ENCODE measurements around the gene ETV5.

The ETV5 gene

DNA sequence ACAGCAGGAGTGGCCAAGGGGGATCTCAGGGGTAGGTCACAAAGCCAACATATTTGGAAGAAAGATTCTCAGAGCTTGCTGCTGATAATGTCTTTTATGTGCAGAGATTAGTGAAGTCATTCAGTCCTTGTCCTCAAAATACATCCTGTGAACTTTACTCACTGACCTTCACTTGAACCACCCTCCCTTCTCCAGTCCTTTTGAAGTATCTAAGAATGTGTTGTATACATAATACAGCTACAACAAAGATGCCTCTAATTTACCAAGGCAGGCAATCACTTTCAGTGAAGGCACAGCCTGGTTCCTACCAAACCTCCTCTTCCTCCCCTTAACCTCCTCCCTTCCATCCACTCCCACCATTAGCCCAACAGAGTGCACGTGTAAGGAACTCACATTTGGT lies 38.3 kb downstream of the ETV5 start:
- ChIA-PET CTCF (interaction anchor here (0.9 to 1.2 kb wide), 4 partner anchors 9 to 127 kb away, joined by 3 to 4 read pairs (median 4); no protein-coding TSS in a partner anchor), POLR2A (no interaction called here)
- no peak for DNase-seq (ENCODE audit: extremely low spot score)
- TF ChIP-seq, protein P1, sequence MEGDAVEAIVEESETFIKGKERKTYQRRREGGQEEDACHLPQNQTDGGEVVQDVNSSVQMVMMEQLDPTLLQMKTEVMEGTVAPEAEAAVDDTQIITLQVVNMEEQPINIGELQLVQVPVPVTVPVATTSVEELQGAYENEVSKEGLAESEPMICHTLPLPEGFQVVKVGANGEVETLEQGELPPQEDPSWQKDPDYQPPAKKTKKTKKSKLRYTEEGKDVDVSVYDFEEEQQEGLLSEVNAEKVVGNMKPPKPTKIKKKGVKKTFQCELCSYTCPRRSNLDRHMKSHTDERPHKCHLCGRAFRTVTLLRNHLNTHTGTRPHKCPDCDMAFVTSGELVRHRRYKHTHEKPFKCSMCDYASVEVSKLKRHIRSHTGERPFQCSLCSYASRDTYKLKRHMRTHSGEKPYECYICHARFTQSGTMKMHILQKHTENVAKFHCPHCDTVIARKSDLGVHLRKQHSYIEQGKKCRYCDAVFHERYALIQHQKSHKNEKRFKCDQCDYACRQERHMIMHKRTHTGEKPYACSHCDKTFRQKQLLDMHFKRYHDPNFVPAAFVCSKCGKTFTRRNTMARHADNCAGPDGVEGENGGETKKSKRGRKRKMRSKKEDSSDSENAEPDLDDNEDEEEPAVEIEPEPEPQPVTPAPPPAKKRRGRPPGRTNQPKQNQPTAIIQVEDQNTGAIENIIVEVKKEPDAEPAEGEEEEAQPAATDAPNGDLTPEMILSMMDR (IDR thresholded peaks at IDR 0.05; ENCODE audit: control extremely low read depth, extremely low read depth, low read depth, missing control alignments) = no peak

DNA sequence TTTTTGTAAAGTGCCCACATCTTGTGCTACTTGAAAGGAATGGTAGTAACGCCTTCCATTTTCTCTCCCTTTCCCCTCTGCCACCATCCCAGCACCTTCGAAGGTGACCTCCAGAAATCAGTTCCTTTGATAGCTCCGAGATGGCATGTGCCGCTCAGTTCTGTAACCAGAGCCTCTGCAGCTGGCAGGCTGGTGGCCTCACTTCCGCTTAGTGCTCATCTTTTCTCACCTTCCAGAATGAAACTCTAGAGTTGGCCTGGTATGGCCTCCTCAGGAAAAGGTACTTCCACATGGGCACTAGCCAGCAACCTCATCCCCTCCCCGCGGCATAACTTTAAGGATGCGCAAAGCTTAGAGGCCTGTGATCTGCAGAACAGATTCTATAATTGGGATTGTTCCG lies 38.8 kb downstream of the ETV5 start:
- ChIA-PET CTCF (interaction anchor here (0.9 to 1.2 kb wide), 4 partner anchors 9 to 127 kb away, joined by 3 to 4 read pairs (median 4); no protein-coding TSS in a partner anchor), POLR2A (no interaction called here)
- TF ChIP-seq, protein P1 (IDR thresholded peaks at IDR 0.05; ENCODE audit: control extremely low read depth, extremely low read depth, low read depth, missing control alignments) = no peak

DNA sequence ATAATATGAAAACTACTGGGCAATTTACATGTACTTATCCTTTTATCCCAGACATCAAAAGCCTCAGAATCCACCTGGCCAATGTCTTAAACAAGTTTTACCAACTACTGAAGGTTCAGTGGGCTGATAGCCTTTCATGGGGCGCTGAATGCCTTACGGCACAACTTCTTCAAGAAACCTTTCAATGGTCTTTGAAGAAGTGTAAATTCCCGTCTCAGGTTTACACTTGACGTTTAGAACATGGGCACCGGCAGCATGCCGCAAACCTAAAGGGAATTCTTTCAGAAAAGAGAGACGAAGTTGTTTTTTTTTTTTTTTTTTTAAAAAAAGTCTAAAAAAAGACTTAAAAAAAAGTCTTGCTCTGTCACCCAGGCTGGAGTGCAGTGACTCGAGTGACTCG lies 39.7 kb downstream of the ETV5 start:
- TF ChIP-seq, protein P1 (IDR thresholded peaks at IDR 0.05; ENCODE audit: control extremely low read depth, extremely low read depth, low read depth, missing control alignments) = no peak
- ChIA-PET POLR2A (no interaction called here), CTCF (interaction anchor here (0.9 to 1.3 kb wide), 3 partner anchors 11 to 86 kb away, joined by 3 to 4 read pairs (median 4); no protein-coding TSS in a partner anchor)
- no peak for DNase-seq (ENCODE audit: extremely low spot score)

More for the DNA sequence above, 38.8 kb downstream of the ETV5 start:
- no peak for DNase-seq (ENCODE audit: extremely low spot score)

DNA sequence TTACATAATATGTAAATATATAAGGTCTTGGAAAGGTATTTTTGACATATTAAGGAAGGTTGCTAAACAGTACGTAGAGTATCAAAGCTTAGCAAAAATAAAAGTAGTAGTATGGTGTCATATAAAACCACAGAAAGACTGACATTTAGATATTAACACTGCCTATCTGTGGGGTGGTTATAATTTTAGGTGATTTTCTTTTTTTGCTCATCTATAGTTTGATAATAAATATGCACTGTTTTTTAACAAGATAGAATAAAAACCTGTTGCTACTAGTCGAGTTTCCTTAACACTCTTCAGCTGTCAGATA lies 40.7 kb downstream of the ETV5 start:
- TF ChIP-seq, protein P1 (IDR thresholded peaks at IDR 0.05; ENCODE audit: control extremely low read depth, extremely low read depth, low read depth, missing control alignments) = no peak
- ChIA-PET CTCF (interaction anchor here (0.8 to 1.7 kb wide), 11 partner anchors 9 to 175 kb away, joined by 3 to 8 read pairs (median 4); no protein-coding TSS in a partner anchor), POLR2A (no interaction called here)
- no peak for DNase-seq (ENCODE audit: extremely low spot score)

DNA sequence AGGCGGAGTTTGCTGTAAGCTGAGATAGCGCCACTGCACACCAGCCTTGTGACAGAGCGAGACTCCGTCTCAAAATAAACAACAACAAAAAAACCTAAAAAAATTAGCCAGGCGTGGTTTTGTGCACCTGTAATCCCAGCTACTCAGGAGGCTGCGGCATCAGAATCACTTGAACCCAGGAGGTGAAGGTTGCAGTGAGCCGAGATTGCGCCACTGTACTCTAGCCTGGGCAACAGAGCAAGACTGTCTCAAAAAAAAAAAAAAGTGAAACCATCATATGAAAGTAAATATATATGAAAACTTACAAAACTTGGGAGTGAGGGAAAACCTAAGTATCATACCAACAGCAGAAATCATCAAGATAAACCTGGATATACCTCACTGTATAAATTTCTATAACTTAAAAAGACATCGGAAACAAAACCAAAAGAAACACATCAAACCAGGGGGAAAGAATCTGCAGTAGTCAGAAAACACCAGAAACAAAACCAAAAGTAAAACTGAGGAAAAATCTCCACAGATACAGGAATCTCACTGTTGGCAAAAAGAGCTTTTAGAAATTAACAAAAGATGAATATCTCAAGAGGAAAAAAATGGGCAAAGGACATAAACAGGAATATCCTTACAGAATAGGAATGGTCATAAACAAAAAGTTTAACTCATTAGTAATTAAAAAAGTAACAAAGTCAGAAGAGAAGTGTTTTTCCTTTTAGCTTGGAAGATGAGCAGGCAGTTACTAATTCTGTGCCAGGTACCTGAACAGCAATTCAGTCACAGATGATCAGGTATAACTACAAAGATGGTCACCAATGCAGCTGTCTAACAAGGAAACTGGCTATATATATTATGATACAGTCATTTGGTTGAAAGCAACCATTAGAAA lies 41.3 kb downstream of the ETV5 start:
- CTCF ChIA-PET = interaction anchor here (0.8 to 1.7 kb wide), 8 partner anchors 8 to 175 kb away, joined by 3 to 8 read pairs (median 4); no protein-coding TSS in a partner anchor
- TF ChIP-seq, protein P1 (IDR thresholded peaks at IDR 0.05; ENCODE audit: control extremely low read depth, extremely low read depth, low read depth, missing control alignments) = no peak
- POLR2A ChIA-PET = no interaction called here
- DNase-seq (ENCODE audit: extremely low spot score) = peak; percentile 31

DNA sequence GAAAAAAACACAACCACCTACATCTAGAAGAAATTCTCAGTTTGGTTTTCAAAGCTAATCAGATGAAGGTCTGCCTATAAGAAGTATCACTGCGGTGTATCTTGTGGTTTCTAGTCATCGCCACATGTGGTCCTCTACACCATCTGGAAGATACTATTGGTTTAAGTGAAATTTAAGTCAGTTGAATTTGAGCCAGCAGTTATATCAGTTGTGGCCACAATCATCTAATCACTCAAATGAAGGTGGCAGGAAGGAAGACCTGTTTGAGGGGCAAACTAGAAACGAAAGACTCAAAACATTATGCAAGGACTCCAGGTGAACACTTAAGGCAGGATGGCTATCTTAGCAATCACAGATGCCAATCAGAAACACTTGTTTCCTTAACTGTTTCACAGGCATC lies 48.7 kb downstream of the ETV5 start:
- ChIA-PET CTCF (interaction anchor here (1.0 to 1.2 kb wide), 3 partner anchors 10 to 15 kb away, joined by 3 read pairs; no protein-coding TSS in a partner anchor), POLR2A (no interaction called here)
- peak; percentile 20 for DNase-seq (ENCODE audit: extremely low spot score)
- TF ChIP-seq, protein P1 (IDR thresholded peaks at IDR 0.05; ENCODE audit: control extremely low read depth, extremely low read depth, low read depth, missing control alignments) = no peak

Data from GM10248 (cell line).